Activated T-cell treated with anti-CD3 and anti-CD28 coated beads for 24 hours (primary cell): Measurements from ENCODE around the gene CRB2.

ENCODE experiments used
- DNase-seq: peaks from one replicate; pipeline ENCODE4 v3.0.0-alpha.2; 2020; ENCODE audit warnings: low read depth

Gene CRB2

DNA sequence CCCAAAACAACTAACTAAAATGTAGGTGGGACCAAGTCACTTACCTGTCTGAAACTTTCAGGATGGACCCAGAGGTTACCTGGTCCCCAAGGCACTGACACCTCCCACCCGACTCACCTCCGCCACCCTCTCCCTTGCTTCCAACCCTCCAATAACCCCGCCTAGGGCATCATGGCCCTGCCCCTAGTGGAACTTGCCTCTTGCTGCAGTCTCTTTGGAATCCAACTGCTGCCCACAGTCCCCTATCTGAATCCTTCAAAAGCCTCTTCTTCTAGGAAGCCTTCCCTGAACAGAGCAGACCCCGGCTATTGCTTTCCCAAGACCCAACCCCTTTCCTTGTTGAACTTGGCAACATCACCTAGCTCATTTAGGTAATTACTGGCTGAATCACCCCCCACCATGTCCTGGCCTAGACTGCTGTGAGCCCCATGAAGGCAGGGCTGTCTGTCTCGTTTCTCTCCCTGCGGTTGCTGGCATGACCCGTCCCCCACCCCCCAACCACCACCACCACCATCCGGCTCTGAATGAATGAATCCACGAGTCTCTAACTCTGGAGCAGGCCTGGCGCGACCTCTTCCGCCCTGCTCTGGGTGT, 9.4 kb downstream of the CRB2 start:
- no peak for DNase-seq

- DNase-seq: no peak
These were observed 10.0 kb downstream of the CRB2 start for GRCh38 chr9:123365881-123366528.

GRCh38 chr9:123368023-123368422, 12.0 kb downstream of the CRB2 start:
- DNase-seq: no peak

DNA sequence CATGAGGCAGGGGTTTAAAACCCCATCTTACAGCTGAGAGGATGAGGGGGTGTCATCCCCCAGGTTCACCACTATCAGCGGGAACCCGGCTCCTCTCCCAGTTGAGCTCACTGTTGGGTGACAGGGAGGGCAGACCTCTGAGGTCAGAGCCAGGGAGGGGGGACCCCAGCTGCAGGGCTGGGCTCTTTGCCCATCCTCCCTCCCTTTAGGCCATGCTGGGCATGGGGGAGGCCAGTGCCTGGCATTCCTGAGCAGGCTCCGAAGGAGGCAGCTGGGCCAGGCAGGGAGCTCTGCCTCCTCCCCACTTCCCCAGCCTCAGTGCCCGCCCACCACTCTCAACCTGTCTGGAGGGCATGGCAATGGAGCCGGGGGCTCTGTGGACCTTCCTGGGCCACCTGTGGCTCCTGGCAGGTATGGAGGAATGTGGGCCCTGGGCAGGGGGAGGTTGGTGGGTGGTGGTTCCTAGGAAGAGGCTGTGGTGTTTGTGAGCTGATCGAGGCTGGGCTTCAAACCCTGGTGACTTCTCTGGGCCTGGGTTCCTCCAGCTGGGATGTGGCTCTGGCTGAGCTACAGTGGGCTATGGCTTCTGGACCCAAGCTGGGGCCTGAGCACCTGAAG, 12.6 kb downstream of the CRB2 start:
- DNase-seq: no peak

DNA sequence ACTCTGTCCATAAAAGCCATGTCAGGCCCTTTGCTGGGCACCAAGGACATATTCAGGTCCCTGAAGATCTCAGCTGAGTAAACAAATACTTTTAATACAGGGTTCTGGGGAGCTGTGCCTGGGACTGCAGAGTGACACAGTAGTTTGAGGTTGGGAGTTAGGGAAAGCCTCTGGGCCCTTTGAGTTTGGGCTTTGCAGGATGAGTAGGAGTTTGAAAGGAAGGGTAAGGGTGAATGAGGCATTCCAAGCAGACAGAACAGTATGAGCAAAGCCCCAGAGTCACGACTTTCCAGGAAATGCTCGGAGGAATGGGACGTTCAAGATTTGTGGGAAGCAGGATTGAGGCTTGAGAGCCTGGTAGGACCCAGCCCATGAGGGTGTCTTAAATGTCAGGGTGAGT, 13.3 kb downstream of the CRB2 start:
- no peak for DNase-seq

GRCh38 chr9:123370108-123370507, 14.1 kb downstream of the CRB2 start:
- no peak for DNase-seq

GRCh38 chr9:123370526-123371227, 14.7 kb downstream of the CRB2 start:
- no peak for DNase-seq

GRCh38 chr9:123371228-123371584, 15.2 kb downstream of the CRB2 start:
- no peak for DNase-seq

DNA sequence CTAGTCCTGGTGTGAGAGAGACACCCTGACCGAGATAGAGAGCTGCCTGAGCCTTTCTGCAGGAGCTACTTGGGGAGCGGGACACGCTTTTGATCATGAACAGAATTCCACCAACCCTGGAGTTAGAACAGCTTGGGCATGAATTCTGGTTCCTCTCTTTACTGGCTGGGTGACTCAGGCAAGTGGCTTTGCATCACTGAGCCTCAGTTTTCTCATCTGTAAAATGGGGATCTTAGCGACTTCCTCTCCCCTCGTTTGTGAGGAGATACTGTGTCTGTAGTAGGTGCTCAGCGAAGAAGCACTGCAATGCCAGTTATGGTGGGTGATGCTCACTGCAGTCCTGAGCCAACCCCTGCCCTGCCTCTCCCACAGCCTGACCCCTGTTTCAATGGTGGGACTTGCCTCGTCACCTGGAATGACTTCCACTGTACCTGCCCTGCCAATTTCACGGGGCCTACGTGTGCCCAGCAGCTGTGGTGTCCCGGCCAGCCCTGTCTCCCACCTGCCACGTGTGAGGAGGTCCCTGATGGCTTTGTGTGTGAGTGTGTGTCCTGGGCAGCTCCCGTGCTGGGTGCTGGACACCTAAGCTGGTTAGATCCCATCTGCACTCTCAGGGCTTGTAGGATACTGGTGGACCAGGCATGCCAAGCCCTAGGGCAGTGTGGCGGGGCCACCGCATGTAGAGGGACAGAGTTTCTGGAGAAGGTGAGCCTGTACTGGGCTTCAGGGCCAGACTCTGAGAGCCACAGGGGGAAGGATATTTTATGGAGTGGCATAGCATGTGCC, 16.0 kb downstream of the CRB2 start:
- DNase-seq: no peak

- no peak for DNase-seq
These were observed 16.9 kb downstream of the CRB2 start for GRCh38 chr9:123372766-123373446.

DNA sequence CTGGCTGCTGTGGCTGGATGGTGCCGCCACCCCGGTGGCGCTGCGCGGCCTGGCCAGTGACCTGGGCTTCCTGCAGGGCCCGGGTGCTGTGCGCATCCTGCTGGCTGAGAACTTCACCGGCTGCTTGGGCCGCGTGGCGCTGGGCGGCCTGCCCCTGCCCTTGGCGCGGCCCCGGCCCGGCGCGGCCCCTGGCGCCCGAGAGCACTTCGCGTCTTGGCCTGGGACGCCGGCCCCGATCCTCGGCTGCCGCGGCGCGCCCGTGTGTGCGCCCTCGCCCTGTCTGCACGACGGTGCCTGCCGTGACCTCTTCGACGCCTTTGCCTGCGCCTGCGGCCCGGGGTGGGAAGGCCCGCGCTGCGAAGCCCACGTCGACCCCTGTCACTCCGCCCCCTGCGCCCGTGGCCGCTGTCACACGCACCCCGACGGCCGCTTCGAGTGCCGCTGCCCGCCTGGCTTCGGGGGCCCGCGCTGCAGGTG, 17.5 kb downstream of the CRB2 start:
- no peak for DNase-seq

DNA sequence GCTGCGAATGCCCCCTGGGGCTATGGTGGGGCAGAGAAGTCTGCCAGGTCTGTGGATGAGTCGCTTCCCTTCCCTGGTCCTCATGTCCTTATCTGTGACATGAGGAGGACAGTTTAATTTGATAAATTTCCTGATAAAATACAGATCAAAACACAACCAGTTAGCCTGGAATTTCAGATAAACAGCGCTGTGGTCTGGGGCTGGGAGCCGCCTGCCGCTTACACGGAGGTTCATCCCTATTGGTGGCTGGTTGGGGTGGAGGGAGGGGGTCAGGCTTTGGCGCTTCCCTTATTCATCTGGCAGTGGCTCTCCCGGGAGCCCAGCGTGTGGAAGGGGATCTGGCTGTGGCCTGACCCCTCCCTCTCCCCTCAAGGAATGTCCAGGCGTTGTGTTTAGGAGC, 17.9 kb downstream of the CRB2 start:
- DNase-seq: no peak

GRCh38 chr9:123375469-123376132, 19.6 kb downstream of the CRB2 start:
- no peak for DNase-seq

- no peak for DNase-seq
These were observed 20.4 kb downstream of the CRB2 start for GRCh38 chr9:123376218-123377071.

- no peak for DNase-seq
These were observed 21.4 kb downstream of the CRB2 start for GRCh38 chr9:123377211-123377971.

GRCh38 chr9:123378025-123378424, 22.0 kb downstream of the CRB2 start:
- no peak for DNase-seq

DNA sequence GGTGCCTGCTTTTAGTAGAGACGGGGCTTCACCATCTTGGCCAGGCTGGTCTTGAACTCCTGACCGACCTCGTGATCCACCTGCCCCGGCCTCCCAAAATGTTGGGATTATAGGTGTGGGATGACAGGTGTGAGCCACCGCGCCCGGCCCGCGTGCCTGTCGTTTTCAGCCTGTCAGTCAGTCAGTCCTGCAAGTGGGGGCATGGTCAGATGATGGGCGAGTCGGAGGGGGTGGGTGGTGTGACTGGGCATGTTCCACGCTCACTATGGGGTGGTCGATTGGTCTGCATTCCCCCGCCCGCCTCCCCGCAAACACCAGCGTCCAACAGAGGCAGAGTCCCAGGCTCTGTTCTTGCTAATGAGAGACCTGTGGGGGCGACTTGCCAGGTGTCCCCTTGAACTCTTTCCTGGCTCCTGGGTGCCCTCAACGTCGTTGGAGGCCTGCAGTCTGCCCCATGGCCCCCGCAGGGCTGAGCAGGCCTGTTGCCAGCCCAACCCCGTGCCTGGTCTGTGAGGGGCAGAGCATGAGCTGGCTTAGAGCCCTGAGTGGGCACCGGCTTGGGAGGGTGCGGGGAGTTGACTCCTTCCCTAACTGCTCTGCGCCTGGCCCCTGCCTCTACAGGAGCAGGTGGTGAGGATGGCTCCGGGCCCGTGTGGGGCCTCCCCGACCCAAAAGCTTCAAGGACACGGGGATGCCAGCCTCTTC, 23.1 kb downstream of the CRB2 start:
- DNase-seq: no peak

DNA sequence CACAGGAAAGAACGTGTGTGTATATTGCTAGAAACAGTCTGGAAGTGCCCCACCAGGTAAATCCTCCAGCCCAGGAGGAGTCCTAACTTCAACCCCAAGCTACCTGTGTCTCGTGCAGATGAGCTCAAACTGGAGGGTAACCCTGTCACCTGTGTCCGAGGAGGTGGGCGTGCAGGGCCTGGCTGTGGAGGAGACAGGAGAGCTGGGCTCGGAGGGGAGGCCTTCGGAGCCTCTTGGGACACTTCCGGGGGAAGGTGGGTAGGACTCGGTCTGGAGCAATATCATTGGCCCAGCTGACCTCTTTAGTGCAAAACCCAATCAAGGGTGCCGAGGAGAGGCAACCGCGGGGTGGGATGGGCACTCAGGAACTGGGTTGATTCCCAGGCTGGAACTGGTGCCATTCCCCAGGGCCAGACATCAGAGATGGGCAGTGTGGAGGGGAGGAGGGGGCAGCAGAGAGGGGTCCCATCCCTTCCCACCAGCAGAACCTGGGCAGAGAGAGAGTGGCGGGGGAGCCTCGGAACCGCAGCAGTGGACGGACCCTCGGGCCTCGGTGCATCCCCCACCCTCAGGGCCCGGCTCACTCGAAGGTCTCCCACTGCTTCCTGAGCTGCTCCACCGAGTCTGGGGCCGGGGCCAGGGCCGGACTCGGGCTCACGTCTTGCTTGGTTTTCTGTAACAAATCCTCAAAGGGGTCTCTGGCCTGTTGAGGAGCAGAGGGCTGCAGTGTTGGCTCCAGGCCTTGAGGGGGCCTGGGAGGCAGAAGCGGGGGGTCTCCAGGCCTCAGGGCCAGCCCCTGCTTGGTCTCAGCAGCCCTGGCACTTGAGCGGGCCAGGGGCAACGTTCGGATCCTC, 25.1 kb downstream of the CRB2 start:
- no peak for DNase-seq
